Liver (tissue), 9 donors: ENCODE results near the gene EPB41L1. TPM values are rescaled to one million over a fixed set of nuclear protein-coding genes. Genes with fewer than 3 reads are reported as not detected.

ENCODE experiments used
- DNase-seq: peaks from one replicate; pipeline ENCODE4 v3.0.0-alpha.2; 2017; ENCODE audit warnings: low spot score
- H3K27ac ChIP-seq, 2 donors: one replicate each; pipeline ENCODE4 v1.7.0; 2013; ENCODE audit warnings: inconsistent platforms in 2 of 2, low read length in 2 of 2, control low read depth in 1 of 2, low read depth in 1 of 2, mild to moderate bottlenecking in 1 of 2
- H3K27me3 ChIP-seq, 4 donors: one replicate each; pipeline versions ENCODE4 v1.6.1 to v1.7.0; 2013; ENCODE audit warnings: low read length in 3 of 4, inconsistent platforms in 1 of 4, mild to moderate bottlenecking in 1 of 4, moderate library complexity in 1 of 4; ENCODE audit not compliant: control insufficient read depth in 4 of 4, insufficient read depth in 4 of 4
- H3K36me3 ChIP-seq, 4 donors: one replicate each; pipeline versions ENCODE4 v1.6.1 to v1.7.0; 2013; ENCODE audit warnings: low read length in 3 of 4, mild to moderate bottlenecking in 3 of 4, low read depth in 1 of 4, moderate library complexity in 1 of 4; ENCODE audit not compliant: control insufficient read depth in 4 of 4, insufficient read depth in 3 of 4
- H3K4me1 ChIP-seq, 4 donors: one replicate each; pipeline versions ENCODE4 v1.6.1 to v1.7.0; 2013; ENCODE audit warnings: low read length in 3 of 4, mild to moderate bottlenecking in 3 of 4, moderate library complexity in 1 of 4; ENCODE audit not compliant: control insufficient read depth in 4 of 4, insufficient read depth in 4 of 4
- H3K4me3 ChIP-seq, 3 donors: one replicate each; pipeline versions ENCODE4 v1.6.1 to v1.7.0; 2013; ENCODE audit warnings: low read length in 3 of 3, control low read depth in 1 of 3, low read depth in 1 of 3, mild to moderate bottlenecking in 1 of 3
- H3K9ac ChIP-seq, 2 donors: one replicate each; pipeline ENCODE4 v1.7.0; 2013; ENCODE audit warnings: low read length in 2 of 2, mild to moderate bottlenecking in 2 of 2, moderate library complexity in 2 of 2, control low read depth in 1 of 2, low read depth in 1 of 2
- H3K9me3 ChIP-seq, 4 donors: one replicate each; pipeline versions ENCODE4 v1.6.1 to v1.7.0; 2013; ENCODE audit warnings: low read length in 3 of 4; ENCODE audit not compliant: control insufficient read depth in 4 of 4
- EGR1 ChIP-seq, 2 donors: IDR thresholded peaks; 2 replicates each; pipeline ENCODE4 v1.6.1; 2016 to 2018; ENCODE audit warnings: antibody characterized with exemption in 2 of 2, low read depth in 2 of 2
- FOXA1 ChIP-seq: IDR thresholded peaks from 2 replicates; pipeline ENCODE4 v1.6.1; 2016; ENCODE audit warnings: antibody characterized with exemption
- FOXA2 ChIP-seq: IDR thresholded peaks from 2 replicates; pipeline ENCODE4 v1.6.1; 2016; ENCODE audit warnings: antibody characterized with exemption
- GABPA ChIP-seq, 2 donors: IDR thresholded peaks in 1 of 2; conservative IDR thresholded peaks in 1 of 2; 2 replicates each; pipeline ENCODE4 v1.6.1; 2016; ENCODE audit warnings: antibody characterized with exemption in 2 of 2, mild to moderate bottlenecking in 1 of 2, moderate library complexity in 1 of 2
- HNF4A ChIP-seq, 2 donors: conservative IDR thresholded peaks; 2 replicates each; pipeline ENCODE4 v1.6.1; 2016; ENCODE audit warnings: antibody characterized with exemption in 2 of 2, mild to moderate bottlenecking in 2 of 2
- HNF4G ChIP-seq: IDR thresholded peaks from 2 replicates; pipeline ENCODE4 v1.6.1; 2016; ENCODE audit warnings: antibody characterized with exemption
- MAX ChIP-seq: IDR thresholded peaks from 2 replicates; pipeline ENCODE4 v1.6.1; 2016; ENCODE audit warnings: antibody characterized with exemption
- NR2F2 ChIP-seq: IDR thresholded peaks from 2 replicates; pipeline ENCODE4 v1.6.1; 2016; ENCODE audit warnings: antibody characterized with exemption
- RAD21 ChIP-seq, 2 donors: IDR thresholded peaks; 2 replicates each; pipeline ENCODE4 v1.6.1; 2016; ENCODE audit warnings: antibody characterized with exemption in 2 of 2, mild to moderate bottlenecking in 2 of 2
- REST ChIP-seq: IDR thresholded peaks from 2 replicates; pipeline ENCODE4 v1.6.1; 2016; ENCODE audit warnings: antibody characterized with exemption, mild to moderate bottlenecking
- RXRA ChIP-seq, 2 donors: IDR thresholded peaks; 2 replicates each; pipeline ENCODE4 v1.6.1; 2017 to 2018; ENCODE audit warnings: antibody characterized with exemption in 2 of 2, mild to moderate bottlenecking in 1 of 2
- YY1 ChIP-seq: IDR thresholded peaks from 2 replicates; pipeline ENCODE4 v1.6.1; 2016; ENCODE audit warnings: antibody characterized with exemption, mild to moderate bottlenecking
- WGBS: extraction: QIAGEN DNeasy Blood & Tissue Kit; methylation state at CpG from one replicate; pipeline ENCODE4 v1.1.7; 2013; 5-methylcytosine and 5-hydroxymethylcytosine counted together
- polyA plus RNA-seq, 2 donors: library from polyadenylated mRNA; stranded (reverse) in 1 of 2; unstranded in 1 of 2; fragments of 200-250 nt in 1 of 2; fragments of >200 nt in 1 of 2; fragmentation: Nextera tagmentation in 1 of 2; extraction: Ambion mirVana in 1 of 2; gene quantifications; one replicate each; pipeline versions ENCODE4 v1.2.1 to v1.2.3, GENCODE V29; 2013 to 2015
- total RNA-seq, 2 donors: library from RNA; depleted of rRNA; stranded (reverse); fragments of >200 nt; gene quantifications; one replicate each; pipeline ENCODE4 v1.2.3, GENCODE V29; 2014
- donor health status: healthy.
- donor health status: healthy.
- donor health status: healthy.
- donor health status: healthy.
- donor health status: healthy.

Gene EPB41L1
- total and polyA plus RNA-seq, 4 donors, result 2.4 to 11.9 (median 4.3) TPM

- TF ChIP-seq MAX, result no peak
- no peak for TF ChIP-seq GABPA (IDR thresholded peaks at IDR 0.05 in 1 of 2, conservative IDR thresholded peaks at IDR 0.05 in 1 of 2)
- TF ChIP-seq REST, result no peak
- TF ChIP-seq FOXA1, result no peak
- no peak for TF ChIP-seq NR2F2
- no peak for TF ChIP-seq EGR1 (IDR thresholded peaks at IDR 0.05; ENCODE audit: low read depth in 2 of 2)
- TF ChIP-seq HNF4A (conservative IDR thresholded peaks at IDR 0.05), result no peak
- TF ChIP-seq YY1, result no peak
- no peak for TF ChIP-seq RXRA (IDR thresholded peaks at IDR 0.05)
- TF ChIP-seq HNF4G, result no peak
- H3K4me3 ChIP-seq, result no peak overlapping the region
- no peak for DNase-seq
- no peaks in the 10 kb centered on the region for H3K4me1 ChIP-seq
- no peak overlapping the region for H3K9ac ChIP-seq
- no peak overlapping the region for H3K27ac ChIP-seq
- H3K36me3 ChIP-seq, result no peaks in the 10 kb centered on the region
- peaks cover 0 to 2% (median 0%) of the 10 kb centered on the region in 4 donors for H3K9me3 ChIP-seq
- WGBS, result 83% methylated on average over 12 of the region's 12 CpGs
- peaks cover 0 to 5% (median 0%) of the 10 kb centered on the region in 4 donors for H3K27me3 ChIP-seq
These were observed 121.1 kb downstream of the EPB41L1 start for GRCh38 chr20:36275441-36276189.

GRCh38 chr20:36277546-36277945 is 123.0 kb downstream of the EPB41L1 start:
- no peak for TF ChIP-seq REST
- no peak for TF ChIP-seq FOXA2
- TF ChIP-seq FOXA1, result no peak
- TF ChIP-seq NR2F2, result no peak
- TF ChIP-seq MAX, result no peak
- no peak for TF ChIP-seq RAD21 (IDR thresholded peaks at IDR 0.05)
- H3K36me3 ChIP-seq, result no peaks in the 10 kb centered on the region
- no peaks in the 10 kb centered on the region for H3K4me1 ChIP-seq
- no peak overlapping the region for H3K27ac ChIP-seq
- peaks cover 0 to 5% (median 0%) of the 10 kb centered on the region in 4 donors for H3K27me3 ChIP-seq
- peaks cover 0 to 2% (median under 1%) of the 10 kb centered on the region in 4 donors for H3K9me3 ChIP-seq
- no peak overlapping the region for H3K9ac ChIP-seq
- H3K4me3 ChIP-seq, result no peak overlapping the region
- no peak for DNase-seq
- WGBS, result 67% methylated on average over 9 of the region's 9 CpGs
